ENCODE measurements around the gene OR8B3. TPM values are rescaled to one million over a fixed set of nuclear protein-coding genes. Genes with fewer than 3 reads are reported as not detected.
"Not testable (repeated sequence)": the region's sequence is repeated elsewhere in the genome, so short reads cannot be mapped to it uniquely, and the experiment has no call there.

Gene OR8B3
- polyA plus RNA-seq (ENCODE audit: insufficient read length in 3 of 3): not detected
- long read RNA-seq, donor 1: 0 reads
- long read RNA-seq, donor 2: 0 reads
- long read RNA-seq, donor 3: 0 reads
- long read RNA-seq, donor 4: 0 reads
- long read RNA-seq, donor 5: 0 reads
- long read RNA-seq, donor 6: 0 reads
- long read RNA-seq, donor 7: 0 reads
- long read RNA-seq, donor 8, partial matches to known transcripts: 0 of 1 reads
- long read RNA-seq, donor 8, other reads (novel, unspliced or antisense): 0 of 1 reads
- long read RNA-seq, donor 9: 0 reads
- long read RNA-seq, donor 10: 0 reads
- long read RNA-seq, donor 11: 0 reads
- long read RNA-seq, donor 12: 0 reads
- long read RNA-seq, donor 13: 0 reads
- long read RNA-seq, donor 14: 0 reads
- long read RNA-seq, donor 15: 0 reads
- long read RNA-seq, donor 16: 0 reads

DNA sequence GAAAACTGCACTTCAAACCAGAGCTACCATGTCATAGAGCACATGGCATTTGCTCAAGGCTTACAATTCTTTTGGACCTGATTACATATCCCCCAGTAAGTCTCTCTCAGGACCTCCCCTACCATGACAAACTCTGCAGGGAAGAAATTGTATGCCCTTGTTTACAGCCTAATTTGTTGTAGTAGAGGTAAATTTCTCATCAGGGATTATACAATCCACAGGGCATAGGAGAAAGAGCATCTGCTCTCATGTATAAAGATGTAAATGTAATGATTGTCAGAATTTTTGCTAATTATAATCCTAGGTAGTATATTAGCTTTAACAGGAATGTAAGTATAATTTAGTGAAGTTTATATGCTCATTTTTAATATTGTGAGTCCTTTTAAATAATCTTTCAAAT, at the start of gene OR8B3:
TSS of gene OR8B3 (minus strand) at position 101 of the 400 bp plus-strand sequence. CDS start 1,673 bp downstream, outside the sequence.
- no peak for DNase-seq

GRCh38 chr11:124446916-124447315, 48.1 kb upstream of the OR8B3 start:
- DNase-seq: no peak

DNA sequence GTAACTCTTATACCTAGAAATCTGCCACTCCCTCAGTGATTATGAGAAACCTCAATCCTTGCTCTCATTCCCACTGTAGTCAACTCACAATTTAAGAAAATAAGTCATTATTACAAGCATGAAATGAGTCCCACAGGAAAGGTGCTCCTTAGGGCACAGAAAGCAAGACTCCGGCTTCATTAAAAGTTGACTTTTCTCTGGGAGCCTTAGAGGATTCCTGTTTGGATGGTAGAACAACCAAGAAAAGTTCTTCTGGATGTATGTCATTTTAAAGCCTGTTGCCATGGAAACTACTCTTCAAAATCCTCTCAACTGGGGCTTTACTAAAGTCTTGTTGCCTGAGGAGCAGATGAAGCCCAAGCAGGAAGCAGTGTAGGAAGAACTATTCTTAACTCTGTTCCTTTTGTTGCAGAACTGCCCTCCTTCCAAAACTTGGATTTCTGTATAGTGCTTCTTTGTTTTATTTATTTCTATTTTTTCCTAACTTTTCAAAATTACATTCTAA, 46.9 kb upstream of the OR8B3 start, which contains the start of gene OR8B8:
TSS of gene OR8B8 (minus strand) at position 51 of the 505 bp plus-strand sequence. CDS start 4,611 bp downstream, outside the sequence.
- no peak for DNase-seq

- no peak for DNase-seq
Observed at GRCh38 chr11:124442847-124443246, 44.0 kb upstream of the OR8B3 start.

GRCh38 chr11:124442442-124442841, 43.6 kb upstream of the OR8B3 start:
- DNase-seq: no peak

DNA sequence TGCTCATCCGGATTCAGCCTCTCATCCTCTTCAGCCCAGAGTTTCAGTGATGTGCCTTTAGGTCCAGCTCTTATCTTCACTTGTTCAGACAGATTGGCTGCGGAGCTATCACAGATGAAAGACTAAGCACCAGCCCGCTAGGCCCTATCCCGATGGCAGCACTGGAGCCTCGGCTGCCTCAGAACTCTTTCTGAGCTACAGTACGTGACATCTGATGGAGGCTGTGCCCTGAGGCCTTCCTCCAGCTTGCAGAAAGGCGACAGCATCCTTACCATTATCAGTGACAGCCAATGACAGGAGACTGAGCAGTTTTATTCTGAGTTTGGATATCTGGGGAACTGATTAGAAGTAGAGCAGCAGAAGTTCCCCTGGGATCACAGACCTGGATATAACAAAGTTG, 42.7 kb upstream of the OR8B3 start:
- DNase-seq: no peak

DNA sequence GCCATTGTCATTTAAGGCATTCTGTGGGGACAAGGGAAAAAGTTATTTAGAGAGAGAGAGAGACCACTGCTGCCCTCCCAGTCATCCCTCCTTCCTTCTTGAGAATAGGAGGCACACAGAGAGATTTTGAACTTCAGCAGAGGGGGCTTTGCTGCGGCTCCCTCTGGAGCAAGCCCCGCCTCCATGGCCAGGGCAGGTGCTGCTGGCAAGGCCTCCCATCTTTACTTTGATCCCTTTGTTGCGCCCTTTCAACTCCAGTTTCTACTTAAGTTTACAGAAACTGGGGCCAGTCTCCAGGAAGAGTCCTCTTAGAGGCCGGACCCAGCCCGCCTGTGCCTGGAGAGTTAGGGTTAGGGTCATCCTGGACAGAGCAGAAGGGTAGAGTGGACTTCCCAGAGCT, 42.3 kb upstream of the OR8B3 start:
- no peak for DNase-seq

GRCh38 chr11:124440608-124441007, 41.8 kb upstream of the OR8B3 start:
- no peak for DNase-seq

DNA sequence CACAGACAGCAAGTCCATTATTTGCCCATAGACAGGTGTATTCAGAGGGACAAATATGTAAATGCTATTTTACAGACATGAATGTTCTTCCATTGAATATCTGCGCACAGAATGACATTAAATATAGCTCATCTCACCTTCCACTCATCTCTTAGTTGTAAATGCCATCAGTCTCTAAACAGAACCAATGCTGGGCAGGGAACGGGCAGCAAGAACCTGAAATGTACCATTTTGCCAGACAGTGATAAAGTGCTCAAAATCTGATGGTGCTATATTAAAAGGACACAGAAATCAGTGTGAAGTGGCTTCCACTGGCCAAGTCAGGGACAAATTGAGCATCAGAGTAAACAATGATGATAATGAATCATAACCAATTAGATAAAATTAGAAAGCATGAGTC, 35.9 kb upstream of the OR8B3 start:
- no peak for DNase-seq

GRCh38 chr11:124429599-124429998, 30.8 kb upstream of the OR8B3 start:
- no peak for DNase-seq

DNA sequence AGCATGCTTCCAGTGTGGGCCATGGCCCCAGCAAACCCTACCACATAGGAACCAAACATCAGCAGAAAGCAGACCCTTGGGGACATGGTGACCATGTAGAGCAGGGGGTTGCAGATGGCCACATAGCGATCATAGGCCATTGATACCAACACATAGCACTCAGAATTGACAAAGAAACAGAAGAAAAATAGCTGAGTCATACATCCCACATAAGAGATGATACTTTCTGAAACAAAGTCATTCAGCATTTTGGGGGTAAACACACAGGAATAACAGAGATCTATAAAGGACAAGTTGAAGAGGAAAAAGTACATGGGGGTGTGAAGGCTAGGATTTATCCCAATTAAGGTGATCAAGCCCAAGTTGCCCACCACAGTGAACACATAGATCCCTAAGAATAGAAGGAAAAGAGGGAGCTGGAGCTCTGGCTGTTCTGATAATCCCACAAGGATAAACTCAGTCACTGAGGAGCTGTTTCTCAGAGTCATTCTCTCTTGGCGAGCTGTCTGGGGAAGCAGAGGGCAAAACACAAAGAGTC, 25.6 kb upstream of the OR8B3 start, which contains the start of gene OR8B4:
TSS of gene OR8B4 (minus strand) at position 488 of the 538 bp plus-strand sequence. CDS start at position 488, 0 bp downstream.
- no peak for DNase-seq

DNA sequence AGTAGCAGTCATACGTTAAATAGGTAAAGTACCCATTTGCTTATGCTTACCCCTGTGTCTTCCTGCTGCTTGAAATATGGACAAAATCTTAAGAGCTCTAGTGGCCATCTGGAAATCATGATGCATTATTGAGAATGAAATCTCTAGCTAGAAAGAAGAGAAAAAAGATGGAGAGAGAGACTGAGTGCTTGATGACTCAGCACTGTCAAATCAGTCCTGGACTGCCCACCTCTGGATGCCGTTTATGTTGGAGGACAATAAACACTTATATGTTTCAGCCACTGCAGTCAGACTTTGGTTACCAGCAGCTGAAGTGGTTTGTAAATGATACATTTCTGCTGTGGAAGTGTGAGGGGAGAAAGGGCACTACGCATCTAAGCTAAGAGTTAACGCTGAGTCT, 22.2 kb upstream of the OR8B3 start:
- no peak for DNase-seq

DNA sequence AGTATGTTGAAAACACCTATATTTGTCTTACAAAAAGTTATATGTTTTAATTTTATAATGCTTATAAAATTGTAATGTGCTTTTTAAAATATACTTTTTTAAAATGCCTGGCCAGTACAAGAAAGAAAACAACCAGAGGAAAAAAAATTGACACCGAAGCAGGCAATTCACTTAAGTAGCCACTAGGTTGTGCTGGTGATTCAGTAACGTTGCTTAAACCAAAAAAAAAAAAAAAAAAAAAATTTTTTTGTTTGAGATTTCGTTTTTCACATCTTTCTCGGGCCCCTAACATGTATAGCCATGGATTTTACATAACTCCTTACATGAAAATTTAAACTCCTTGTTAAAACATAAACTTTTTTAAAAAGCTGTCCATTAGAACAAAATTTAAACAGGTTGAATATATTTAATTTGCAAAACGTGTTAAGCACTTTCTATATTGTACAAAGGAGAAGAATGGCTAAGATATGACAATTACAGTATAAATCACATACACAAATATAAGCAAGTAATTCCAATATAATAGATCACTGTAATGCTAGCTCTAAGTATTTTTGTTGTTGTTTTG, 16.6 kb upstream of the OR8B3 start:
- DNase-seq: peak; percentile 23

GRCh38 chr11:124409906-124410305, 11.1 kb upstream of the OR8B3 start:
- DNase-seq: no peak

DNA sequence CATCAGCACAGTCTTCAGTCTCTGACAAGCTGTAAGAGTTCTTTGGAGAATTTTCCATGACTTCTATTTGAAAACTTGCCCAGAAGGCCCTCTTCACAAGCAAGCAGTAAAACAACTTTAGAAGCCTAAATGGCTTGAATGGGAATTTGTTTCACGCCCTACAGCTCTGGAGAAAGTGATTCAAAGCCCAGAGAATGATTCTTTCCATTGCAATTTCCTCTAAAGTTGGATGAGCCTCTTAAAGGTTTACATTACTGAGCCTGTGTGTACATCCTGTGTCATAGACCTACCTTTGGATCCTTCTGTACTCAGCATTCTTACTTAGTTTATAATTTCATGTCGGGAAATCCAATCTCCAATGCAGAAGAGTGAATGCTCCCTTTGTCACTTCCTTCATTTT, 6.8 kb upstream of the OR8B3 start:
- DNase-seq: no peak

DNA sequence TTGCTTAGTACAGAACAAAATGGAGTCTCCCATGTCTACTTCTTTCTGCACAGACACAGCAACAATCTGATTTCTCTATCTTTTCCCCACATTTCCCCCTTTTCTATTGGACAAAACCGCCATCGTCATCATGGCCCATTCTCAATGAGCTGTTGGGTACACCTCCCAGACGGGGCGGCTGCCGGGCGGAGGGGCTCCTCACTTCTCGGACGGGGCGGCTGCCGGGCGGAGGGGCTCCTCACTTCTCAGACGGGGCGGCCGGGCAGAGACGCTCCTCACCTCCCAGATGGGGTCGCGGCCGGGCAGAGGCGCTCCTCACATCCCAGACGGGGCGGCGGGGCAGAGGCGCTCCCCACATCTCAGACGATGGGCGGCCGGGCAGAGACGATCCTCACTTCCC, 4.4 kb upstream of the OR8B3 start:
- not testable (repeated sequence) for DNase-seq

GRCh38 chr11:124402326-124402922, 3.6 kb upstream of the OR8B3 start:
- DNase-seq: peak; percentile 27

- DNase-seq: not testable (repeated sequence)
Observed at GRCh38 chr11:124396847-124397246, 2.0 kb downstream of the OR8B3 start.

DNA sequence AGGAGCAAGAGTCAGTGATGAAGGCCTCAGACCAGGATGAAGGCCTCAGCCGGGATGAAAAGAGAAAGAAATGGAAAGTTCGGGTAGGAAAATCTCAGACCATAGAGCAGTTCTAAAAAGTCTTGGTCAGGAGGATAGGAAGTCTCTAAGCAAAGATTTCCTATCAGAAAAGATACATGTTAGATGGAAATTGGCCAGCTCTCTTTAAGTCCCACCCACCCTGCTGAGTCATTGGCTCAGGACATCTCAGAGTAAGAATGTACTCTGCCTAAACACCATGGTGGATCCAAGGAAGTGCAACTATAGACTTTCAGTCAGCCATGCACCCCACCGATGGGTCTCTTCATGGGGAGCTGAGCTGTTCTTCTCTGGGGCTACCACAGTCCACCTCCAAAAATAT, 4.4 kb downstream of the OR8B3 start:
- no peak for DNase-seq

DNA sequence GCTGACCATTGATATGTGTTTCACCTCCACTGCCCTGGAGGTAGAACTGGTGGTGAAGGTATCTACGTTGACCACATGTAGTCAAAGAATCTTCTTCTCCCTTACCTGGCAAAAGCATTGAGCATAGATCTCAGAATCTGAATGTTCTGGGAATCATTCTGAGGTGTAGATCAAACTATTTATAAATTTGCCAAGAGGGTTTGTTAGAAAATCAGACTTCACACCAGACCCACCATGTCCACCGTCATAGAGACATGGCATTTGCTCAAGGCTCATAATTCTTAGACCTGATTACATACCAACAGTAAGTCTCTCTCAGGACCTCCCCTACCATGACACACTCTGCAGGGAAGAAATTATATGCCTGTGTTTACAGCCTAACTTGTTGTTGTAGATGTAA, 14.4 kb downstream of the OR8B3 start, which contains the start of gene OR8B2:
TSS of gene OR8B2 (minus strand) at position 101 of the 400 bp plus-strand sequence. CDS start 1,156 bp downstream, outside the sequence.
- DNase-seq: no peak

GRCh38 chr11:124382857-124383256, 16.0 kb downstream of the OR8B3 start:
- not testable (repeated sequence) for DNase-seq

GRCh38 chr11:124380585-124380984, 18.2 kb downstream of the OR8B3 start:
- DNase-seq: no peak
